Uterus (tissue), 2 donors: Measurements from ENCODE around the gene GIMAP2.

Experiments used
- POLR2A ChIP-seq, 2 donors: fragments of 450-650 bp; IDR thresholded peaks; one replicate each; pipeline ENCODE4 v1.6.1; 2016; ENCODE audit warnings: antibody characterized with exemption in 2 of 2, mild to moderate bottlenecking in 1 of 2, moderate library complexity in 1 of 2
- TF ChIP-seq, protein P1 (sequence below), 4 experiments: fragments of 200-600 bp in 2 of 4; fragments of 450-650 bp in 2 of 4; sonication (generic) in 2 of 4; IDR thresholded peaks; one replicate each; pipeline ENCODE4 v1.5.1; 2016 to 2019; ENCODE audit warnings: antibody characterized with exemption in 4 of 4, mild to moderate bottlenecking in 2 of 4, moderate library complexity in 1 of 4

GRCh38 chr7:150642926-150643325 is 42.6 kb upstream of the GIMAP2 start:
- TF ChIP-seq POLR2A (IDR thresholded peaks at IDR 0.05): no peak
- TF ChIP-seq, protein P1, sequence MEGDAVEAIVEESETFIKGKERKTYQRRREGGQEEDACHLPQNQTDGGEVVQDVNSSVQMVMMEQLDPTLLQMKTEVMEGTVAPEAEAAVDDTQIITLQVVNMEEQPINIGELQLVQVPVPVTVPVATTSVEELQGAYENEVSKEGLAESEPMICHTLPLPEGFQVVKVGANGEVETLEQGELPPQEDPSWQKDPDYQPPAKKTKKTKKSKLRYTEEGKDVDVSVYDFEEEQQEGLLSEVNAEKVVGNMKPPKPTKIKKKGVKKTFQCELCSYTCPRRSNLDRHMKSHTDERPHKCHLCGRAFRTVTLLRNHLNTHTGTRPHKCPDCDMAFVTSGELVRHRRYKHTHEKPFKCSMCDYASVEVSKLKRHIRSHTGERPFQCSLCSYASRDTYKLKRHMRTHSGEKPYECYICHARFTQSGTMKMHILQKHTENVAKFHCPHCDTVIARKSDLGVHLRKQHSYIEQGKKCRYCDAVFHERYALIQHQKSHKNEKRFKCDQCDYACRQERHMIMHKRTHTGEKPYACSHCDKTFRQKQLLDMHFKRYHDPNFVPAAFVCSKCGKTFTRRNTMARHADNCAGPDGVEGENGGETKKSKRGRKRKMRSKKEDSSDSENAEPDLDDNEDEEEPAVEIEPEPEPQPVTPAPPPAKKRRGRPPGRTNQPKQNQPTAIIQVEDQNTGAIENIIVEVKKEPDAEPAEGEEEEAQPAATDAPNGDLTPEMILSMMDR (IDR thresholded peaks at IDR 0.05): no peak
